NOMO-1 treated with dmso at 0.1 percent for 144 hours (cell line): Measurements from ENCODE around the gene RBBP5.

Experiments used
- DNase-seq: peaks from one replicate; lab custom pipeline; 2025; ENCODE audit not compliant: unreplicated experiment; lab: John Stamatoyannopoulos, UW

Gene RBBP5

DNA sequence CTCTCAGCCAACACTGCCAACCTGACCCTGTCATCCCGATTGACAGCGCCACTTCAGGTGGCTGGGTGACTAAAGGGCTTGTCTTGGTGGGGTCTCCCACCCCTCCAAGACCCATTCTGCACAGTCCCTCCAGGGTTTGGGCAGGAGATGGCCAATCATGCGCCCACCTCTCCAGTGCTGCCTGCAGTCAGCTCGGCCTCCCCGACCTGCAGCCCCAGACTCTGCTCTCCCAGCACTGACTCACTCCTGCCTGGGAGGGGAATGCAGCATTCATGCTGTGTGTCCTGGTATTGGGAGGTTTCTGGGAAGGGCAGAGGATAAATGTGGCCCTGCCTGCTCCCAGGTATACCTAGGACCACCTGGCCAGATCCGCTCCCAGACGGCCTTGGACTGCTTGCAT, 47.3 kb downstream of the RBBP5 start:
- no peak for DNase-seq

DNA sequence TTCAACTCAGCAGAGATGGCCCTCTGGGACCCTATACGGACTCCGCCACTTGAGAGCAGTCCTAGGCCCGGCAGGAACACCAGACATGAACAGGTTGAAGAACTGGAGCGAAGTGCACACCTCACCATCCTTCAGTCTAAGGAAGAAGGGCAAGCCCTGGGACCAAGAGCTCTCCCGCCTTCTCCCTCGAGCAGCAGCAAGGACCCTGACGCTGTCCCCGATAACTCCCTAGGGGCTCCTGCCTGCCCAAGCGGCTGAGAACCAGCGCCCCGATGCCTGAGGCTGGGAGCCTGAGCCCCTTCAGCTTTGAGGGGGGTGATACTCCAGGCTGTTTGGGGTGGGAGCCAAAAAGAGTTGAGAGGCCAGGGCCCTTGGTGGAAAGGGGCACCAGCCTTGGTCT, 47.7 kb downstream of the RBBP5 start:
- no peak for DNase-seq

GRCh38 chr1:205073511-205073910, 48.3 kb downstream of the RBBP5 start:
- DNase-seq = no peak

DNA sequence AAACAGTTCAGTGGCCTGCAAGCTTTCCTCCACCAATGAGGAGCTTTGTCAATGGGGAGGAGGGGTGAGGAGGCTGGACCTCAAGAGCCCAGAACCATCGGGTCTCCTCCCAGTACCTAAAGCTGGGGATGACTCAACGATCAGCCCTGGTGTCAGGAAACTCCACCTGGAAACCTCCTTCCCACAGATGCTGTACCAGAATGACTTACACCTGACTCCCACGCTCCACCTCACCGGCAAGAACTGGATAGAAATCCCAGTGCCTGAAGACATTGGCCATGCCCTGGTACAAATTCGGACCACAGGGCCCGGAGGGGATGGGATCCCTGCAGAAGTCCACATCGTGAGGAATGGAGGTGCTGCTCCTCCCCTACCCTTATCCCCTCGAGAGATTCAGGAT, 48.9 kb downstream of the RBBP5 start:
- no peak for DNase-seq

DNA sequence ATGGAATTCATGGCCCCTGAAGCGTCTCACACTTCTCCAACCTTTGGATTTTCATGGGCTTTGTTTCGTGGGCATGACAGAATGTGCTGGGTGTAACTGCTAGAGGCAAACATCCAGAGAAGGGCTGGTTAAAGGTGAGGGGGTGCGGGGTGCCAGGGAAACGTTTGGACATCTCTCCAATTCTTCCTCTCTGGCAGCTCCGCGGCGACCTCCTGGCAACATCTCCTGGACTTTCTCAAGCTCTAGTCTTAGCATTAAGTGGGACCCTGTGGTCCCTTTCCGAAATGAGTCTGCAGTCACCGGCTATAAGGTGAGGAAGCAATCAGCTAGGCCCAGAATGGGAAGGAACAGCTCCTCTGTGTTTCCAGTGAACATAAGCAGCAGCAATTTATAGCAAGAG, 49.5 kb downstream of the RBBP5 start:
- no peak for DNase-seq

DNA sequence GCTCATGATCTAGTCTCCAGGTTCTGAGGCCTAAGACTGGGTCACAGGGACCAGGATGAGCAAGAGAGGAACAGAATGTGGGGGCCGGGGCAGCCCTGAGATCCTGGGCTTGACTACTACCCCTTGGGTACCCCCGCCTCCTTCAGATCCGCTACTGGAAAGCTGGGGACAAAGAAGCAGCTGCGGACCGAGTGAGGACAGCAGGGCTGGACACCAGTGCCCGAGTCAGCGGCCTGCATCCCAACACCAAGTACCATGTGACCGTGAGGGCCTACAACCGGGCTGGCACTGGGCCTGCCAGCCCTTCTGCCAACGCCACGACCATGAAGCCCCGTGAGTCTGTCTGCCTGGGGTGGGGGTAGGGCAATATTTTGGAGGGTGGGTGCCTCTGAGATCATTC, 50.0 kb downstream of the RBBP5 start:
- DNase-seq = no peak

DNA sequence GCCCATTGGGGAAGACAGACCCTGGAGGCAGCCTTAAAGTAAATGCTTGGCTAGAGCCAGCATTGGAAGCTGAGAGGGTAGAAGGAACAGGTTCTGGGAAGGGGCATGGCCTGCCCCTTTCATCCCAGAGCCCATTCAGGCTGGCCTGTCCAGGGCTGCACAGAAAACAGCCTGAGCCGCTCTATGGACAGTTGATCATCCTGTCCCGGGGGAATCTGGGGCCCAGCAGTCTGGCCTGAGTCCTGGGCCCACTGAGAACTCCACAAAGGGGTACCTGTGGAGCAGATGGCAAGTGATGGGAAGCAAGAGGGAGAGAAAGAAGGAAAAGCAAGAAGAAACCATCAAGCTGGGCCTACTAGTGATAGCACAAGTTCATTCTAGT, 50.8 kb downstream of the RBBP5 start:
- no peak for DNase-seq

- DNase-seq = no peak
Measured at GRCh38 chr1:205069371-205070125, 52.2 kb downstream of the RBBP5 start.

DNA sequence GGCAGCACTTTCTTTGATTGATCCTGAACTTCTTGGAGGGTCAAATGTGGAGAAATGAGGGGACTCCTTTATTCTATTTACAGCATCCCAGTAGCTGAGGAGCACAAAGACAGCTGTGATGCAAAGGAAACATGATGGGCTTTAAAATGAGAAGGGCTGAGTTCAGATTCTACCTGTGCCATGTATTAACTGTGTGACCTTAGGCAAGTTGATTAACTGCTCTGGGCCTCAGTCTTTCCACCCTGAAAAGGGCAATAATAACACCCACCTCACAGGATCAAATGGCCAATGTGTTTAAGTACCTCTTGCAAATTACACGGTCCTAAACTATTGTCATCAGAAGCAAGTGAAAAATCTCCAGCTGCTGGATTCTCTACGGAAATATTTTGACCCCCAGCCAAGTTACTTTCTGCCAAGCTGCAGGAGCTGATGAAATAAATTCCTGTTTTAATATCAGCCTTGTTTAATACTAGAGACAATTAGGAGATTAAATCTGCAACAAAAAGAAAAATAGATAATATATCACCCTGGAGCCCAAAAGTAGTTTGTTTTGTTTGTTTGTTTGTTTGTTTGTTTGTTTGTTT, 53.2 kb downstream of the RBBP5 start:
- DNase-seq = no peak

DNA sequence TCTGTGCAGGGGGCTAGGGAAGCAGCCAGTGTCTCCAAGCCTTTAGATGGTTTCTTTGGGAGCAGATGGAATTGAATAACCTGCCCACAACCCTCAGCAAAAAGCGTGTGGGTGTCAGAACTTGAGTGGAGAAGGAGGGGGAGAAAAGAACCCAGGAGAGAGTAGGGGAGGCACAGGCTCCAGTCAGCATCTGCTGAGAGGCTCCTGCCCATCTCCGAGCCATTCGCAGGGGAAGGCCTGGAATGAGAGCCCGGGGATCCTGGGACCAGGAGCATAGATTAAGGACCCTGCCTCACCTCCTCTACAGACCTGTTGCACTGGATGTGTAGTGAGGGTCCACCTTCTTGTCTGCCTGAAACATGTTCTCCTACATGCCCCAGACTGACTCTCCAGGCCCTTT, 53.8 kb downstream of the RBBP5 start:
- no peak for DNase-seq

GRCh38 chr1:205067031-205067430, 54.7 kb downstream of the RBBP5 start:
- DNase-seq = no peak

DNA sequence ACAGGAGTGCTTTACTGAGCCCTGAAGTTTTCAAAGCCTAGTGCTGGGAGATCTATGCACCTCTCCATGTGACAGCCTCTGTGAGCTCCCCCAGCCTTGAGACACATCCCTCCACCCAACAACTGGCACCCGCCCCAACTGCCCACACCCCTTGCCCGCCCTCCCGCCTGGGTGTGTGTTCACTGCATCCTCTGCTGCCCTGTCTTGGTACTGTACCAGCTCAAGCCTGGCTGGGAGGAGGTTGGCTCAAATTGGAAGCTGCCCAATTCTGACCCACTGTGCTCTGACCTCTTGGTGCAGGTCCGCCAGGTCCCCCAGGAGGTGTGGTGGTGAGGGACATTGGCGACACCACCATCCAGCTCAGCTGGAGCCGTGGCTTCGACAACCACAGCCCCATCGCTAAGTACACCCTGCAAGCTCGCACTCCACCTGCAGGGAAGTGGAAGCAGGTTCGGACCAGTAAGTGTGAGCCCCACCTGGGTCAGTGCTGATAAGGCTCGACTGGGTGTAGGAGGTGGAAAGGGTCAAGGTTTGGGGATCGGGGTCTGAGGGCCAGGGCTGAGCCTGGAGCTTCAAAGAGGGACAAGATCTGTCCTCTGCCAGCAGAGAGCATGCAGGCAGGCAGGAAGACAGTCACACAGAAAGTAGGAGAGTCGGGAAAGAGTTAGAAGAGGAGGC, 55.5 kb downstream of the RBBP5 start:
- no peak for DNase-seq

GRCh38 chr1:205065666-205066065, 56.1 kb downstream of the RBBP5 start:
- no peak for DNase-seq

- no peak for DNase-seq
Measured at GRCh38 chr1:205064741-205065316, 56.9 kb downstream of the RBBP5 start.

- DNase-seq = no peak
Measured at GRCh38 chr1:205064301-205064700, 57.5 kb downstream of the RBBP5 start.

GRCh38 chr1:205062895-205063294, 58.9 kb downstream of the RBBP5 start:
- DNase-seq = no peak

- no peak for DNase-seq
Measured at GRCh38 chr1:205062319-205062718, 59.5 kb downstream of the RBBP5 start.

- DNase-seq = peak; percentile 25
Measured at GRCh38 chr1:205061665-205062069, 60.1 kb downstream of the RBBP5 start.

GRCh38 chr1:205061227-205061626, 60.6 kb downstream of the RBBP5 start:
- no peak for DNase-seq

- no peak for DNase-seq
Measured at GRCh38 chr1:205060746-205061145, 61.0 kb downstream of the RBBP5 start.

DNA sequence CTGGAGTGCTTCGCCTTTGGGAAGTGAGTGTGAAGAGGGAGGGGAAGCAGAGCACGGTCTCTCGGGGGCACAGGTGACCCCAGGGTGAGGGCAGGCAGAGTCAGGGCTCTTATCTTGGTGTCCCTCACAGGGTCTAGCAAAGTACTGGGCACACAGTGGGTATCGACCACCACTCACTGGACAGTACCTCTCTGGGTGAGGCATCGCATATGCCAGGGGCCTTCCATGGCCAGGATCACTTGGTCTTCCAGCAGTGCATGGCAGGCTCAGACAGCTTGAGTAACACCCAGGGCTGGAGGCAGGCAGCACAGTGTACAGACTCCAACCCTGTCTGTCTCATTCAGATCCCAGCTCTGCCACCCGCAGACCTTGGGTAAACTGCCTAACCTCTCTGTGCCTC, 62.1 kb downstream of the RBBP5 start:
- DNase-seq = no peak

DNA sequence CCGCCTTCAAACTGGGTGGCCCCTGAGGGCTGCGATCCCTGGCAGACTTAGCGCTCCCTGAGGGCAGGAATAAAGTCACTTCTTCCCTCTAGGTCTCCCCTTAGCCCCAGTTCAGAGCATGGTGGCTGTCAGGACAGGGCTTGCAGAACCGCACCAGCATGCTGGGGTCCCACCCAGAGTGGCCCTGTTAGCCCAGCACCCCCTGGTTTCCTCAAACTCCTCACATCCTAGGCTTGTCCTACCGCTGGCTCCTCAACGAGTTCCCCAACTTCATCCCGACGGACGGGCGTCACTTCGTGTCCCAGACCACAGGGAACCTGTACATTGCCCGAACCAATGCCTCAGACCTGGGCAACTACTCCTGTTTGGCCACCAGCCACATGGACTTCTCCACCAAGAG, 62.9 kb downstream of the RBBP5 start:
- DNase-seq = no peak
